GM12878 (cell line): ENCODE data around the gene ALDH1L1. TPM values are rescaled to one million over a fixed set of nuclear protein-coding genes. Genes with fewer than 3 reads are reported as not detected.

Experiments
- ATAC-seq: fragments of 200-7000 bp; cut with Tn5 transposase; 3 replicates; pipeline ENCODE4 v1.9.1; 2020; ENCODE audit warnings: mild to moderate bottlenecking, moderate library complexity
- BruUV-seq: library from RNA; stranded (reverse); fragments of 400-500 nt; replicated peaks from 2 replicates; lab custom pipeline; 2021; lab: Mats Ljungman, UMichigan
- CTCF ChIA-PET: fragments of 300-600 bp; sonication (Branson Sonifier 250); formaldehyde crosslinking; extraction: SDS; loops from one replicate; lab custom pipeline; 2021; ENCODE audit warnings: inconsistent platforms; lab: Yijun Ruan, JAX
- POLR2A ChIA-PET: fragments of 350-600 bp; formaldehyde crosslinking; extraction: SDS; loops from one replicate; lab custom pipeline; 2021; ENCODE audit warnings: inconsistent platforms; lab: Charles Lee
- RAD21 ChIA-PET: fragments of 300-600 bp; sonication (Branson Sonifier 250); formaldehyde crosslinking; loops from one replicate; lab custom pipeline; 2023; ENCODE audit warnings: antibody characterized with exemption; ENCODE audit not compliant: unreplicated experiment; lab: Charles Lee
- SMC1A ChIA-PET: fragments of 300-600 bp; sonication (Branson Sonifier 250); formaldehyde crosslinking; loops from one replicate; lab custom pipeline; 2023; ENCODE audit not compliant: unreplicated experiment, uncharacterized antibody; lab: Charles Lee
- DNase-seq: peaks from one replicate; pipeline ENCODE4 v3.0.0-alpha.2; 2011; ENCODE audit warnings: low read depth, low spot score
- FAIRE-seq: peaks from 3 replicates; lab custom pipeline; 2011; peaks lifted over from hg19 to GRCh38; lab: Jason Lieb, UNC
- H2AFZ ChIP-seq: 2 replicates; pipeline ENCODE4 v1.6.0; 2011; ENCODE audit warnings: low read depth, low read length, control low read depth; ENCODE audit not compliant: control insufficient read depth
- H3K27ac ChIP-seq: 2 replicates; pipeline ENCODE4 v1.5.1; 2011; ENCODE audit warnings: control low read depth; ENCODE audit not compliant: control insufficient read depth, insufficient read depth
- H3K27me3 ChIP-seq, 2 experiments: replicated peaks in 1 of 2; 2 replicates each; pipeline versions ENCODE4 v1.6.0 to v1.6.1; 2011; ENCODE audit warnings: low read length in 1 of 2; ENCODE audit not compliant: control insufficient read depth in 2 of 2, insufficient read depth in 2 of 2
- H3K36me3 ChIP-seq, 2 experiments: 2 replicates each; pipeline ENCODE4 v1.5.1; 2011; ENCODE audit warnings: low read length in 1 of 2; ENCODE audit not compliant: control insufficient read depth in 2 of 2, insufficient read depth in 2 of 2
- H3K4me1 ChIP-seq: 2 replicates; pipeline ENCODE4 v1.6.1; 2011; ENCODE audit warnings: mild to moderate bottlenecking, low read length, moderate library complexity, mixed read lengths; ENCODE audit not compliant: control insufficient read depth, insufficient read depth
- H3K4me2 ChIP-seq: 2 replicates; pipeline ENCODE4 v1.6.0; 2011; ENCODE audit warnings: control low read depth; ENCODE audit not compliant: control insufficient read depth, insufficient read depth
- H3K4me3 ChIP-seq: fragments of 200-600 bp; sonication (generic); 2 replicates; pipeline ENCODE4 v1.5.1; 2016
- H3K79me2 ChIP-seq: 2 replicates; pipeline ENCODE4 v1.6.0; 2011; ENCODE audit warnings: low read length; ENCODE audit not compliant: control insufficient read depth, insufficient read depth
- H3K9ac ChIP-seq: 2 replicates; pipeline ENCODE4 v1.8.0; 2011; ENCODE audit warnings: low read length, control low read depth, mixed read lengths; ENCODE audit not compliant: control insufficient read depth, insufficient read depth
- H3K9me3 ChIP-seq: replicated peaks from 3 replicates; pipeline ENCODE4 v1.5.1; 2011; ENCODE audit warnings: mild to moderate bottlenecking, low read length; ENCODE audit not compliant: control insufficient read depth, insufficient read depth
- H4K20me1 ChIP-seq: 2 replicates; pipeline ENCODE4 v1.6.0; 2011; ENCODE audit not compliant: control insufficient read depth, insufficient read depth
- BCL3 ChIP-seq: IDR thresholded peaks from 2 replicates; pipeline ENCODE4 v1.6.1; 2011; ENCODE audit warnings: borderline replicate concordance, low read depth, mild to moderate bottlenecking, moderate library complexity, low read length; ENCODE audit not compliant: insufficient read depth, poor library complexity, severe bottlenecking
- CHD1 ChIP-seq: IDR thresholded peaks from 2 replicates; pipeline ENCODE4 v1.6.1; 2012; ENCODE audit warnings: low read depth, low read length, improper control_type of control experiment
- KDM1A ChIP-seq: fragments of 200-600 bp; sonication (generic); IDR thresholded peaks from 2 replicates; pipeline ENCODE4 v1.6.1; 2016; ENCODE audit warnings: borderline replicate concordance
- MEF2B ChIP-seq: fragments of 450-650 bp; IDR thresholded peaks from 2 replicates; pipeline ENCODE4 v1.6.1; 2018; ENCODE audit warnings: mild to moderate bottlenecking, moderate library complexity; ENCODE audit not compliant: partially characterized antibody, poor library complexity, severe bottlenecking
- MYB ChIP-seq: fragments of 150-350 bp; IDR thresholded peaks from 2 replicates; pipeline ENCODE4 v1.6.1; 2014; ENCODE audit warnings: mild to moderate bottlenecking, low read depth, low read length, borderline replicate concordance
- NFYB ChIP-seq: IDR thresholded peaks from 2 replicates; pipeline ENCODE4 v1.6.1; 2011; ENCODE audit warnings: low read depth, mild to moderate bottlenecking, low read length, improper control_type of control experiment, moderate library complexity; ENCODE audit not compliant: insufficient read depth
- NR2F1 ChIP-seq: fragments of 450-650 bp; conservative IDR thresholded peaks from 2 replicates; pipeline ENCODE4 v1.6.1; 2017; ENCODE audit warnings: mild to moderate bottlenecking
- RAD51 ChIP-seq: fragments of 450-650 bp; IDR thresholded peaks from 2 replicates; pipeline ENCODE4 v1.6.1; 2016; ENCODE audit warnings: moderate library complexity, mild to moderate bottlenecking, inconsistent platforms
- SREBF2 ChIP-seq: IDR thresholded peaks from 2 replicates; pipeline ENCODE4 v1.6.1; 2012; ENCODE audit warnings: mild to moderate bottlenecking, low read length
- STAT3 ChIP-seq: IDR thresholded peaks from 2 replicates; pipeline ENCODE4 v1.6.1; 2011; ENCODE audit warnings: low read depth, low read length, improper control_type of control experiment
- TAF1 ChIP-seq: IDR thresholded peaks from 2 replicates; pipeline ENCODE4 v1.6.1; 2011; ENCODE audit warnings: mild to moderate bottlenecking, low read depth, low read length, borderline replicate concordance
- TCF12 ChIP-seq: IDR thresholded peaks from 2 replicates; pipeline ENCODE4 v1.6.1; 2011; ENCODE audit warnings: low read depth, mild to moderate bottlenecking, low read length
- USF2 ChIP-seq: IDR thresholded peaks from 2 replicates; pipeline ENCODE4 v1.6.1; 2011; ENCODE audit warnings: low read depth, low read length, improper control_type of control experiment, borderline replicate concordance
- YBX1 ChIP-seq: fragments of 450-650 bp; IDR thresholded peaks from 2 replicates; pipeline ENCODE4 v1.6.1; 2016; ENCODE audit warnings: antibody characterized with exemption
- ZNF24 ChIP-seq: fragments of 450-650 bp; IDR thresholded peaks from 2 replicates; pipeline ENCODE4 v1.6.1; 2017; ENCODE audit warnings: antibody characterized with exemption, mild to moderate bottlenecking
- whole genome bisulfite sequencing: methylation state at CpG from one replicate; pipeline ENCODE4 v1.1.6; 2016; ENCODE audit warnings: low lambda C conversion rate; ENCODE audit not compliant: insufficient replicate concordance, insufficient coverage; ENCODE audit errors: missing lambda C conversion rate; 5-methylcytosine and 5-hydroxymethylcytosine counted together
- in situ Hi-C: fragments of 300-500 bp; cut with MboI; formaldehyde crosslinking; loops from 9 replicates; pipeline ENCODE4 v1.14.3; 2018; ENCODE audit warnings: mixed read lengths
- intact Hi-C: fragments of 100-400 bp; cut with micrococcal nuclease; formaldehyde crosslinking; loops from one replicate; pipeline ENCODE4 v1.14.2; 2022; ENCODE audit not compliant: unreplicated experiment
- polyA plus RNA-seq, 11 experiments: library from polyadenylated mRNA; depleted of rRNA in 4 of 11; unstranded in 6 of 11; stranded (reverse) in 5 of 11; fragments of >200 nt; fragmentation: Nextera tagmentation in 4 of 11; fragmentation: Illumina TruSeq in 1 of 11; extraction: Ambion mirVana in 4 of 11; extraction: Trizol in 1 of 11; gene quantifications; 1 replicate in 1 of 11; 2 replicates in 10 of 11; pipeline versions ENCODE4 v1.2.1 to v1.2.3, GENCODE V29; 2011 to 2016; ENCODE audit warnings: inconsistent platforms in 2 of 11, missing spikeins in 2 of 11, low read depth in 1 of 11
- total RNA-seq, 4 experiments: library from RNA; depleted of rRNA in 3 of 4; stranded (reverse); fragments of >200 nt in 3 of 4; fragmentation: Illumina TruSeq in 1 of 4; extraction: Trizol in 1 of 4; gene quantifications; 2 replicates each; pipeline versions ENCODE4 v1.2.1 to v1.2.3, GENCODE V29; 2013 to 2021
- TF ChIP-seq, protein P1 (sequence below): IDR thresholded peaks from 2 replicates; pipeline ENCODE4 v1.6.1; 2011; ENCODE audit warnings: borderline replicate concordance, low read depth, mild to moderate bottlenecking, moderate library complexity, mixed read lengths, low read length; ENCODE audit not compliant: insufficient read depth; ENCODE audit errors: extremely low read length

The ALDH1L1 gene
- total and polyA plus RNA-seq, 10 of the 15 experiments (the other 5 are each of a cell fraction or from before 2014, with no cell fraction given): 0.04 to 18.2 (median 0.45) TPM

DNA sequence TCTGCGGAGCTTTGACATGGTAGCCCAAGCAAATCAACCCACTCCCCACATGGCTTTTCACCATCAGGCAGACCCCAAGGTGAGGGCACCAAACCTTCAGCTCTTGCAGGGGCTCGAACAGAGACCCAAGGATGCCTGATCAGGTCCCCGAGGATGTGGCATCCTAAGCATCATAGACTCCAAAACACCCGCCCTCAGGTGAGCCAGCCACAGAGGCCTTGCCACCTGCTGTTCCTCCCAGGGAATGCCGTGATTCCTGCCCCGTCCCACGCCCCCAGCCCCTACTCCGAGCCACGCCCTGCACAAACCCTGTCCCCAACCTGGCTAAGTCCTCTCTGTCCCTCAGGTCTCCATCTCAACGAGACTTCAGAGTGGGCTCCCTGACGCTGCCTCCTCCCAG lies 61.8 kb downstream of the ALDH1L1 start:
- Histone ChIP-seq H3K4me2 (no peak overlapping the region), H3K9ac (no peak overlapping the region), H3K79me2 (no peaks in the 10 kb centered on the region), H3K36me3 (no peaks in the 10 kb centered on the region), H3K27ac (no peak overlapping the region), H2AFZ (no peak overlapping the region), H4K20me1 (no peaks in the 10 kb centered on the region), H3K4me3 (no peak overlapping the region), H3K27me3 (peaks cover 0 to 2% of the 10 kb centered on the region in 2 experiments; a peak in 2 of 4 replicates), H3K4me1 (no peaks in the 10 kb centered on the region), H3K9me3 (no peaks in the 10 kb centered on the region)
- DNase-seq (no peak), ATAC-seq (no peak), FAIRE-seq (no peak)
- BruUV-seq: no TSS peak
- ChIA-PET SMC1A (no interaction called here), RAD21 (no interaction called here), POLR2A (no interaction called here), CTCF (no interaction called here)
- in situ Hi-C loops (no loop called here), intact Hi-C loops (no loop called here)
- WGBS: 16% methylated on average over 11 of the region's 11 CpGs
- TF ChIP-seq BCL3 (no peak), CHD1 (no peak), NFYB (no peak), SREBF2 (no peak), TAF1 (no peak), MYB (no peak), ZNF24 (no peak), KDM1A (no peak), MEF2B (no peak), RAD51 (no peak), YBX1 (no peak), STAT3 (no peak), TCF12 (no peak), NR2F1 (no peak), USF2 (no peak)
- TF ChIP-seq, protein P1, sequence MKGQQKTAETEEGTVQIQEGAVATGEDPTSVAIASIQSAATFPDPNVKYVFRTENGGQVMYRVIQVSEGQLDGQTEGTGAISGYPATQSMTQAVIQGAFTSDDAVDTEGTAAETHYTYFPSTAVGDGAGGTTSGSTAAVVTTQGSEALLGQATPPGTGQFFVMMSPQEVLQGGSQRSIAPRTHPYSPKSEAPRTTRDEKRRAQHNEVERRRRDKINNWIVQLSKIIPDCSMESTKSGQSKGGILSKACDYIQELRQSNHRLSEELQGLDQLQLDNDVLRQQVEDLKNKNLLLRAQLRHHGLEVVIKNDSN: no peak
